HG03439 (cell line): ENCODE results near the gene GRAMD1C.
"Not testable (repeated sequence)": the region's sequence is repeated elsewhere in the genome, so short reads cannot be mapped to it uniquely, and the experiment has no call there.

Experiments
- ATAC-seq: cut with Tn5 transposase; IDR thresholded peaks from one replicate; pipeline ENCODE4 v1.9.1; 2021; ENCODE audit warnings: mild to moderate bottlenecking, moderate library complexity; ENCODE audit not compliant: unreplicated experiment

GRAMD1C gene

DNA sequence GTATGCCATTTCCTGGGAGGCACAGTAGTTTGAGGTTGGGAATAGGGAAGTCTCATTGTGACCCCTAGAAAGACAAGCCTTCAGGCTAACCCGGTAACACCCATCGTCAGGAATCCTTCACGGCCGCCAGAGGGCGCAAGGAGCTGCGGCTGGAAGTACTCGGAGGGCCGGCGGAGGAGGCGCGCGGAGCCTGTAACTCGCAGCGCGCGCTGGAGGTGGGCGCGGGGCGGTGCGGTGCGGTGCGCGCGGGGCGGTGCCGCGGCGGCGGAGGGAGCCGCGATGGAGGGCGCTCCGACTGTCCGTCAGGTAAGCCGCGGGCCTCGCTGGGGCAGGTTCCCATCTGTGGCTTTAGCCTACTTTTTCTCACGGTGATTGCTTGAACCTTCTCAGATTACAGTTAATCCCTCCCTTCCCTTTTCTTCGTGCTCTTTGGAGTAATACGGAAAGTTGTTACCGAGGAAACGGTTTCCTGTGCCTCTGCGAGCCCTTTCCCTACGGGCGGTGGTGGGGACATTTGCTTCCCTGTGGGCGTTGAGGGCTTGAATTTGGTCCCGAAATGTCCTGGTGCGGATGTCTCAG is at the start of gene GRAMD1C:
Gene GRAMD1C, plus strand, starts transcription at position 158 of the 579 bp plus-strand sequence. Its CDS starts 122 bp downstream, at position 280.
- peak; percentile 92 for ATAC-seq

DNA sequence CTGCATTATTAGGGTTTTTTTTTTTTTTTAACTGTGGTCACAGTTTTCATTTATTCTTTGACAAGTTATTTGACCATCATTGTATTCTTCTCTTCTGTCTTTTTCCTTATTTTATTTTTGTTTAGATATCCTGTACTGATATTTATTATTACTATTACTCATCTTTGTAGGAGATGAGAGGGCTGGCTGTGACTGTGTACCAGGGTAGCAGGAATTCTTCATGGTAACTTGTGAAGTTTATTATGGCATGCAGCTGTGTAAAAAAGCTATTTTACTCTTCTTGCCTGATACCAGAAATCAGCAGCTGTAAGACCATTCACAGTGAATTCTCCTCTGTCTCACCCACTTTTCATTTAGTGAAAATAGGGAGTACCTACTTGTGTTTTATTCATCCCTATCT is 47.2 kb upstream of the GRAMD1C start:
- ATAC-seq: no peak

DNA sequence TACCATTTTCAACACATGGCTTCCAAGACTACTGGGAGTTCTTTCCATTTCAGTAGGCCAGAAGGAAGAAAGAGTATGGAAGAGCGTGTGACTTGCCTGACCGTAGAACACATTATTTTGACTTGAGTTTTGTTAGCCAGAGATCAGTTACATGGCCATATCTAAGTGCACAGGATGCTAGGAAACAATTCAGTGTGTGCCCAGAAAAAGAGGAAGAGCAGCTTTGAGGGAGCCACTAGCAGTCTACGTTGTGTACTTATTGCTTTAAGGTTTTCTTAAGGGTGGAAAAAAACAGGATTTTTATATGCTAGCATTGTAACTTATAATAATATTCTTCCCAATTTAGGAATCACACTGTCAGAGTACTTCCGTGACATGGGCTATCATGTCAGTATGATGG is 44.1 kb upstream of the GRAMD1C start:
- no peak for ATAC-seq

DNA sequence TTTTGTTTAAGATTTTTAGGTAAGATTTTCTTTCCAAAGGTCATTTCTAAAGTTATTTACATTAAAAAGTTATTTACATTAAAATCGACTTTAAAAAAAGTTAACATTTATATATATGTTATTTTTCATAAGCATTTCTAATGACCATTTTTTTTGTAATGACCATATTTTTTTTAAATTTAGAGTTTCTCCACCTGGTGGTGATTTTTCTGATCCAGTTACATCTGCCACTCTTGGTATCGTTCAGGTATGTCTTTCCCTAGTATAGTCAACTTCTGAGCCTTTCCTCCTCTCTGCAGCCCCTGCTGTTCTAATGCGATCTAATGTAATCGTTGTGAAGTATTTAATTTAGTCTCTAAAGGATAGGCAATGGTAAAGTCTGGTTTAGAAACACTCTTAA is 42.9 kb upstream of the GRAMD1C start:
- ATAC-seq: no peak

DNA sequence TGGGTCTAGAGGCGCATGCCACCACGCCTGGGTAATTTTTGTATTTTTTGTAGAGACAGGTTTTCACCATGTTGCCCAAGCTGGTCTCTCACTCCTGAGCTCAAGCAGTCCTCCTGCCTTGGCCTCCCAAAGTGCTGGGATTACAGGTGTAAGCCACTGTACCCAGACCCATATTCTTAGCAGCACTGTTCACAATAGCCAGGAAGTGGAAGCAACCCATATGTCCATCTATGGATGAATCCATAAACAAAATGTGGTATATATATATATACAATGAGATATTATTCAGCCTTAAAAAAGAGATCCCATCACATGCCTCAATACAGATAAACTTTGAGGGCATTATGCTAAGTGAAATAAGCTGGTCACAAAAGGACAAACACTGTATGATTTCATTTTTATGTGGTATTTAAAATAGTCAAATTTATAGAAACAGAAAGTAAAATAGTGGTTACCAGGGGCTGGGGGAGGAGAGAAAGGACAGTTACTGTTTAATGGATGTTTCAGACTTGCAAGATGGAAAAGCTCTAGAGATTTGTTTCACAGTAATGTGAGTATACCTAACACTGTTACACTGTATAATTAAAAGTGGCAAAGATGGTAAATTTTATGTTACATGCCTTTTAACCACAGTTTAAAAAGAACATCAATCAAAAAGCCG is 35.7 kb upstream of the GRAMD1C start:
- no peak for ATAC-seq

DNA sequence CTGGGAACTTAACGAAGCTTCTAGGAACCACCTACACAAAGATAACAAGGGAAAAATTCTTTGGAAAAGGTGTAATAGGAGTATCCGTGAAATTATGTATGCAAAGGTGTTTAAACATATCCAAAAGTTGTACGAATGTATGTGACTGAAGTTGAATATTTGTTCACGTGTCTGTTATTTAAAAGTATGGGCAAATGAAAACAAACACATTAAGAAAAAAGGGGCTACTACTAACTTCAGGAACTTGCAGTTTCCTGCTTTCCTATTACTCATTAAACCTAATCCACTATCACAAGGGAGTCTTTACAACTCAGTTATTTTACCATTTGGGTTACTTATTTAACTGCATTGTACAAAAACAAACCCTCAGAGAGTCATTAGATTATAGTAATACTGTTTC is 33.9 kb upstream of the GRAMD1C start:
- no peak for ATAC-seq

DNA sequence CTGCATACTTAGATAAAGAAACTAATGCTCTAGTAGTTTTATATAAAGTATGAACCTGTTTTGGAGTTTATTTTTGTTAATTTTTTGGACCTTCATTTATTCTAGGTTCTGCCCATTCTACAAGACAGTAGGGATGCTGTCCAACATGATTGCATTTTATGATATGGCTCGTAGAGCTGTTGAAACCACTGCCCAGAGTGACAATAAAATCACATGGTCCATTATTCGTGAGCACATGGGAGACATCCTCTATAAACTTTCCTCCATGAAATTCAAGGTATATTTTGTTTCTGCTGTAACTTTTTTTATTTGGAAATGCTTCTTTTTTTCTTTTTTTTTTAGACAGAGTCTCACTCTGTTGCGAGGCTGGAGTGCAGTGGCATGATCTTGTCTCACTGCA is 33.3 kb upstream of the GRAMD1C start:
- no peak for ATAC-seq

DNA sequence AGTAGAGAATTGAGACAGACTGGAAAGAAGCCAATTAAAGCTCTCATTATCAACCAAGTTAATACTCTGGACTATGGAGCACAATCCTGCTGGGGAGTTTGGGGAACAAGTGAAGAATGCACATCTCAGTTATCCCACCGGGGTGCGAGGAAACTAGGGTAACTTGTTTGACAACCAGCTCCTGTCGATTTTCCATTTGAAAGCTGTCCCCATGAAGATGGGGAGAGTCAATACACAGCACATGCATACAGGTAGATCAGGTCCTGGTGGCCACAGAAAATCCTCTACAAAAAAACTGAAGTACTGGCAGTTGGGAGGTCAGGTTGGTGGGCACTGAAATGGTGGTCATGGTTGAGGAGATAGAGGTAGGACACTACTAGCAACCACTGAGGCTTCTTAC is 25.7 kb upstream of the GRAMD1C start:
- no peak for ATAC-seq

DNA sequence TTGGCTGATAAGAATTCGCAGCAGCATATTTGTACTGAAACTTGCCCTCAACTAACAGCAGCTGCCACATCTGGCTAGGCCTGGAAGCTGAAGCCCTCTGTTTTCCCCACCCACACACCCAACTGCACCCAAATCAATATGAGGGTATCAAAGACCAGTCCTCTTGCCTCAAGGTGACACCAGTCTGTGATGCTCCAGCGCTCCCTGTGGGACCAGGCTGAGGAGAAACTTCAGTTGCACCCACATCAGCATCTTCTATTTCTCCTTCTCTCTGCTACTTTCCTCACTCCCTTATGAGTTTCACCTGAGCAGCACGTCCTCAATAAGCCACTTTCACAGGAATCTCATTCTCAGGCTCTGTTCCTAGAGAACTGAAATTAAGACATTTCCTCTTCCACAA is 18.7 kb upstream of the GRAMD1C start:
- no peak for ATAC-seq

DNA sequence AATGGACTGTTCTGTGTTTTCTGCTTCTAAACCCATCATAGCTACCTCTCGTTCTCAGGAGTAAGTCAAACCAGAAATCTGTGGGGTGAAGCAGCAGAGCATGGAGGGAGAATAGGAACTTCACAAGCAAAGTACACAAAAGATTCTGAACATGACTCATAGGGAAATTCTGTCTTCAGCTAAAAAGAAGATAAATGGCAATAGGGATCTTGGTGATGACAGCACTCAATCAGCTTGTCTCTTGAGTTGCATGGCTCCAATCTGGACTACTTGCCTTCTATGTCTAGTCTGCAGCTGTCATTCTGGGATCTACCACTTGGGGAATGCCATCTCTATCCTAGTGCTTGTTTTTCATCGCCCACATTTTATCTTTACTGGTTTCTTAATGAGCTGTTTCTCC is 13.5 kb upstream of the GRAMD1C start:
- peak; percentile 64 for ATAC-seq

DNA sequence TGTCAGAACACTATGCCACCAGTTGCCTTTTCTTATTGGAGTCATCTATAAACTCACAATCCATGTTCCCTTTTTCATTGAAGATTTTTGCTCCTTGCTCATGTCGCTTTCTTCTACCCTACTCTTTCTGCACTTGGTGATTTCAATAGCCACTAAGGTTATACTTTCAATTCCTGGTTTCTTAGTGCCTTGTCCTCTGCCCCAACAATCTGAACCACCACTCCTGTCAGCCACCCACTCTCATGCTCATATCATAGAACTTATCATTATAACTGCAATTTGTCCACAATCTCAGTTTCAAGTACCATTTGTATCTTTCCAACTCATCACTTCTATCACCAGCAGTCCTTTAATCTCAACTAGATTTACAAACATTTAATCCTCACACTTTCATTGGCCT is 10.0 kb upstream of the GRAMD1C start:
- ATAC-seq: no peak

DNA sequence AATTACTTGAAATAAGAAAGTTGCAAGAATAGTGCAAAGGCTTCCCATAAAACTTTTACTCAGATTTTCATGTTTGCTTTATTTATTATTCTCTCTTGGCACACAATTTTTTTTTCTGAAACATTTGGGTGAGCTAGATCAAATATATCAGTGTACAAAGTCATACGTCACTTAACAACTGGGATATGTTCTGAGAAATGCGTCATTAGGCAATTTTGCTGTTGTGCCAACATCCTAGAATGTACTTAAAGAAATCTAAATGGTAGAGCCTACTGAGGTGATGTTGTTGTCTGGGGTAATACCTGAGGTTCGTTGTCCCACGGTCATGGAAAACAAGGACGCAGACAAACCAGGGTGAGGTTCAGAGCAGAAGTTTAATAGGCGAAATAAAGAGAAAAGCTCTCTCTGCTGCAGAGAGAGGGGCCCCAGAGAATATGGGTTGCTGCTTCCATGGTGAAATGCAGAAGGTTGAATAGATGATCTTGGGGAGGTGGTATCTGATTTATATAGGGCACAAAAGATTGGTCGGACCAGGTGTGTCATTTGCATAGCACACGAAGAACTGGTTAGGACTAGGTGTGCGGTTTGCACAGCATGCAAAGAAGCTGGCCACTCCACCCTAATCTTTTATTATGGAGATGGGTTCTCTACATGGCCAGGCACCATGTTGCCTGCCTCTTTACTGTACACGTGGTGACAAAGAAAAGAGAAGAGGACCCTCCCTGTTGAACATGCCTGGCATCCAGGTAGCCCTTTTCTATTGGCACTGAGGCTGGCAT is 8.8 kb upstream of the GRAMD1C start:
- ATAC-seq: no peak

DNA sequence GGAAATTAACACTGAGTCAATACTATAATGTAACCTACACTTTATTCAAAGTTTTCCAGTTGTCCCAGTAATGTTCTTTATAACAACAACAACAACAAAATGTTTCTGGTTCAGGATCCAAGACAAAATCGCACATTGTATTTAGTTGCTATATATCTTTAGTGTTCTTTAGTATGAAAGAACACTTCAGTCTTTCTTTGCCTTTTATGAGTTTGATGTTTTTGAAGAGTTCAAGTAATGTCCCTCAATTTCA is 7.6 kb upstream of the GRAMD1C start:
- ATAC-seq: no peak

DNA sequence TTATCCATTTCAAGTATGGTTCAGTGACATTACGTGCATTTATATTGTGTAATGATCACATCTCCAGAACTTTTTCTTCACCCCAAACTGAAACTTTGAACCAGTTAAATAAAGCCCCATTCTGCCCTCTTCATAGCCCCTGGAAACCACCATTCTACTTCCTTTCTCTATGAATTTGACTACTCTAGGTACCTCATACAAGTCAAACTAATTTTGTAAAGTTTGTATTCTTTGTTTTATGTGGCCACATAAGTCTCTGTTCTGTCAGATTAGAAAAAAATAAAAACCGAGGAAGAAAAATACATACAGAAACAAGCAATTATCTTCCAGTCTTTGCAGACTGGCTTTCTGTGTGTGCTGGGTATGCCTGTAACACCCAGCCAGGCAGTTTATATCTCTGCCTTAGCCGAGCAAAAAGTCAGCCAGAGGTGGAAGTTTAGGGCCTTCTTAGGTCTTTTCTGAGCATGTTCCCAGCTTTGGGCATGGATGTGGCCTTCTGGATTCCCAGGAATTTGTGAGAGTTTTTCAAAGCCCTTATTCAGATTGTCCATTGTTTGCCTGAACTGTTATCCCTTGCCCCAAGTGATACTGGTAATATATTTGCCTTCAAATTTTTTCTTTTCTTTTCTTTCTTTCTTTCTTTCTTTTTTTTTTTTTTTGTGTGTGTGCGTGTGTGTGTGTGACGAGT is 6.0 kb upstream of the GRAMD1C start:
- ATAC-seq: no peak

DNA sequence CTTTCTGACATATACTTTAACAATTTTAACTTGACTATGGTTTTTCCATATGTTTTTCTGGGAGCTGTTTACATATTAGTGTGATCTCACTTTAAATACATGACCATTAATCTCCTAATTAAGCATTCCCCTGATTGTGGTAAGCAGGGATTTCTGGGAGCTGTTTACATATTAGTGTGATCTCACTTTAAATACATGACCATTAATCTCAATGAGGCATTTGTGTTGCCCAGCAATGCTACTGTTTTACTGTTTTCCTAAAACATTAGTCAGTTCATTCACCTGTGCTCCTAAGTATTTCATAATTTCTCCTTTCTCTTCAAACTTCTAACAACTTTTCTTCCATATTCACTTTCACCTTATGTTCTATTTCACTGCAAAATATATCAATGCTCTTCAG is 3.6 kb upstream of the GRAMD1C start:
- ATAC-seq: no peak

DNA sequence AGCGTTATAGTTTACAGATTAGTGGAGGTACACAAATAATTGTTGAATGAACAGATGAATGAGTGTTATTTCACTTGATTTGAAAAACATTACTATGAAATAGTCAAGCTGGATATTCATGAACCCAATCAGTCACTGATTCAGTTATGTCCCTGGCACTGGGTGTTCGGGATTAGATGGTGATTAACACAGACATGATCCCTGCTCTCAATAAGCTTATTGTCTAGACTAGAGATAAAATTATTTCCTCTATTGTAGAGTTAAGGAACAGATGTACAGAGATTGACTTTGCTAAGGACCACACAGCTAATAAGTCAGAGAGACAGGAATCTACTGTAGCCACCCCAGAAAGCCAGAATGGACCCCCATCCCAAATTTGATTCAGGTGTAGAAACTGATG is 963 bp downstream of the GRAMD1C start:
- no peak for ATAC-seq

DNA sequence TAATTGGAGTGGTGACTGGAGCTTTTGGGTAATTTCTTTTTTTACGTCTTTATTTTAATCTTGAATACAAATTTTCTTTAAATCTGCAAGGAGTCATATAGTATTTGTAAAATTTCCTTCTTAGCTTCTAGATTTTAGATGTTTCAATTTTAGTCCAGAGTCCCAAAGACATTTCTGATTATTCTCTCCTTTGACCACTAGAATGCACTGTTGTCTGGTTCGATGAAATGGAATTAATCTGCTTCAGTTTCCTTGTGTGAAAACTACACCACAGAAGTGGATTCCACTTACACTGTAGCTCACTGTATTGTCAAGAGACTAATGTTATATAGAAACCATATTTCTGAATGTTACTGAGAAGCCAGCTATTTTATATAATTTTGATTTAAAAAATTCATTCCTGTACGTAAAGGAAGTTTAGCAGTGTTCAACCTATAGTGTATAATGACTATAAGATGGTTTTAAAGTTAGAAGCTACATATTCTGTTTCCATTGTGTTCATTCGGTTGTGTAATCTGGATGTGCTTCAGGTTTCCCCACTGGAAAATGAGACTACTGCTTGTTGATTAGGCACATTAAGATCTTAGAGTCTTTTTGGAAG is 6.1 kb downstream of the GRAMD1C start:
- no peak for ATAC-seq

DNA sequence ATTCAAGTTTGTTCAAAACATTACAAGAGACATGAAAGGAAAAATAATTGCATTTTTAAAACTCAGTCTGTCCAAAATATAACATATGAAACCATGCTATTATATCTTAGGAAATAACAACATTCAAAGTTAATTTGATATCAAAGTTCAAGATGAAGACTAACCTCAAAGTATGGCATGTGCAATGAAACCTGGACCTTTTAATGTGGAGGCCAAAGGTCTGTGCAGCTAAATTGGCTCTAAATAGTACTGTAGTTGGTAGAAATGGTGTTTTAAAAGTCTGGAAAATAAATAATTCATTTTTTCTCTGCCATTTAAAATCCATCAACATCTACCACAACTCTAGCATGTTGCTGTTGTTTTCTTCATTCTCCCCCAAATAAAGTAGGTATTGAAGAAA is 8.7 kb downstream of the GRAMD1C start:
- no peak for ATAC-seq

DNA sequence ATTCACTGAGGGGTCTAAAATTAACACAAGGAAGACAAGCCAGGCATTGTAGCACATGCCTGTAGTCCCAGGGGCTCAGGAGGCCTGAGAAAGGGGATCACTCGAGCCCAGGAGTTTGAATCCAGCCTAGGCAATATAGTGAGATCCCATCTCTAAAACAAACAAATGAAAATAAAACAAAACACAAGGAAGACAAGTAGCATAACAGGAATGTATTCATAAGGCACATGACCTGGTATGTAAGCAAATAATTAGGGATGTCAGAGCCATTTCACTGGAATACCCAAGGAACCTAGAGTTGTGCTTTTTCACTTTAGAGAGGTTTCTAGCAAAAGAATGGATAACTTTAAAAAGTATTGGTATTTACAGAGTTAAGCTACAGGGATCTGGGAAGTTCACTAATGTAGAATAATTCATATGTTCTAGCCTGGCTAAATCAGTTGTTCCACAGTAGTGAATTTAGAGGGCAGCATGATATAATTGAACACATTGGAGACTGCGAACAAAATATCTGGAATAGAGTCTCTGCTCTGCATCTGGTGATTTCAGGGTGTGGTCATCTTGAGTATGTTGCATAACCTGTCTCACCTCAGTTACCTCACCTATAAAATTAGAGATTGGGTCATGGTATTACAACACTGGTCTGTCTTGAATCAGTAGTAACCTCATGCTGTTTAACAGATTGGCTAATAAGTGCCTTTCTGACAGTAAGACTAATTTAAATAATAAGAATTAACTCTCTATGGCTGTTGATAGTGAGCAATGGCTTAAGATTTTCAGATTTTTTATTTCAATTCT is 9.3 kb downstream of the GRAMD1C start:
- ATAC-seq: no peak

DNA sequence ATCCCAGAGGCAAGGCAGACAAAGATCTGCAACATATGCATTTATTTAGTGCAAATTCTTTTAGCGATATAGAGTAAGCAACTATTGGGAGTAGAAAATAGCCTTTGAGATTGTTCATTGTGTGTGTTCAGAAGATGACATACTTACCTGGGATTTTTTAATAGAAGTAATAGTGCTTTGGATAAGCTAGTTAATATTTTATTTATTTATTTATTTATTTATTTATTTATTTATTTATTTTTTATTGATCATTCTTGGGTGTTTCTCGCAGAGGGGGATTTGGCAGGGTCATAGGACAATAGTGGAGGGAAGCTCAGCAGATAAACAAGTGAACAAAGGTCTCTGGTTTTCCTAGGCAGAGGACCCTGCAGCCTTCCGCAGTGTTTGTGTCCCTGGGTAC is 10.5 kb downstream of the GRAMD1C start:
- not testable (repeated sequence) for ATAC-seq

DNA sequence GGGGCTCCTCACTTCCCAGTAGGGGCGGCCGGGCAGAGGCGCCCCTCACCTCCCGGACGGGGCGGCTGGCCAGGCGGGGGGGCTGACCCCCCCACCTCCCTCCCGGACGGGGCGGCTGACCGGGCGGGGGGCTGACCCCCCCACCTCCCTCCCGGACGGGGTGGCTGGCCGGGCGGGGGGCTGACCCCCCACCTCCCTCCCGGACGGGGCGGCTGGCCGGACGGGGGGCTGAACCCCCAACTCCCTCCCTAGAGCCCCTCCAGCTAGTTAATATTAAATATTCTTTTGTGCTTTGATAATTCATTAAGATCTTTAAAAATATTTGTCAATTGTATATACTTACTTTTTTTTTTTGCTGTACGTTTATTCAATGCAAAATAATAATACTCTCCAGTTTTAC is 11.3 kb downstream of the GRAMD1C start:
- ATAC-seq: not testable (repeated sequence)
